ENCODE results near the gene FLT3LG. TPM values are rescaled to one million over a fixed set of nuclear protein-coding genes. Genes with fewer than 3 reads are reported as not detected.

FLT3LG gene
- total RNA-seq, 1 donor: 4.3 TPM

- Histone ChIP-seq H3K4me1 (ENCODE audit: insufficient read depth, low read length) (no peaks in the 10 kb centered on the region), H3K27ac (ENCODE audit: low read depth, low read length) (no peak overlapping the region), H4K20me1 (ENCODE audit: insufficient read depth, low read length) (no peaks in the 10 kb centered on the region), H3K9me3 (ENCODE audit: low read depth, low read length) (no peaks in the 10 kb centered on the region), H3K4me2 (ENCODE audit: insufficient read depth, low read length) (no peak overlapping the region), H3K79me2 (ENCODE audit: insufficient read depth, low read length) (no peaks in the 10 kb centered on the region), H3K36me3 (ENCODE audit: insufficient read depth, low read length) (no peaks in the 10 kb centered on the region), H3K27me3 (ENCODE audit: insufficient read depth, low read length) (peaks cover 94% of the 10 kb centered on the region), H2AFZ (ENCODE audit: low read length) (no peak overlapping the region), H3K4me3 (ENCODE audit: insufficient read depth, low read length) (no peak overlapping the region)
- peak; percentile 92 for DNase-seq (ENCODE audit: insufficient read length, low spot score, missing footprints)
- no peak for TF ChIP-seq CTCF (IDR thresholded peaks at IDR 0.05; ENCODE audit: extremely low read depth, low read depth, low read length)
Observed at GRCh38 chr19:49427855-49428546, 46.0 kb upstream of the FLT3LG start.

GRCh38 chr19:49428547-49429451 lies 45.2 kb upstream of the FLT3LG start:
- no peaks in the 10 kb centered on the region for H3K79me2 ChIP-seq (ENCODE audit: insufficient read depth, low read length)
- no peaks in the 10 kb centered on the region for H3K4me1 ChIP-seq (ENCODE audit: insufficient read depth, low read length)
- no peak overlapping the region for H3K4me3 ChIP-seq (ENCODE audit: insufficient read depth, low read length)
- H4K20me1 ChIP-seq (ENCODE audit: insufficient read depth, low read length): no peaks in the 10 kb centered on the region
- H3K27ac ChIP-seq (ENCODE audit: low read depth, low read length): no peak overlapping the region
- no peak for DNase-seq (ENCODE audit: insufficient read length, low spot score, missing footprints)
- H3K27me3 ChIP-seq (ENCODE audit: insufficient read depth, low read length): peaks cover 92% of the 10 kb centered on the region
- H3K36me3 ChIP-seq (ENCODE audit: insufficient read depth, low read length): no peaks in the 10 kb centered on the region
- no peak overlapping the region for H3K4me2 ChIP-seq (ENCODE audit: insufficient read depth, low read length)
- no peaks in the 10 kb centered on the region for H3K9me3 ChIP-seq (ENCODE audit: low read depth, low read length)
- TF ChIP-seq CTCF (IDR thresholded peaks at IDR 0.05; ENCODE audit: extremely low read depth, low read depth, low read length): no peak
- no peak overlapping the region for H2AFZ ChIP-seq (ENCODE audit: low read length)

GRCh38 chr19:49430172-49430677 lies 43.8 kb upstream of the FLT3LG start:
- H4K20me1 ChIP-seq (ENCODE audit: insufficient read depth, low read length): no peaks in the 10 kb centered on the region
- H3K4me2 ChIP-seq (ENCODE audit: insufficient read depth, low read length): no peak overlapping the region
- H3K27me3 ChIP-seq (ENCODE audit: insufficient read depth, low read length): peaks cover 79% of the 10 kb centered on the region
- H2AFZ ChIP-seq (ENCODE audit: low read length): no peak overlapping the region
- TF ChIP-seq CTCF (IDR thresholded peaks at IDR 0.05; ENCODE audit: extremely low read depth, low read depth, low read length): no peak
- H3K27ac ChIP-seq (ENCODE audit: low read depth, low read length): no peak overlapping the region
- no peak overlapping the region for H3K4me3 ChIP-seq (ENCODE audit: insufficient read depth, low read length)
- H3K4me1 ChIP-seq (ENCODE audit: insufficient read depth, low read length): no peaks in the 10 kb centered on the region
- DNase-seq (ENCODE audit: insufficient read length, low spot score, missing footprints): no peak
- no peaks in the 10 kb centered on the region for H3K79me2 ChIP-seq (ENCODE audit: insufficient read depth, low read length)
- H3K9me3 ChIP-seq (ENCODE audit: low read depth, low read length): no peaks in the 10 kb centered on the region
- no peaks in the 10 kb centered on the region for H3K36me3 ChIP-seq (ENCODE audit: insufficient read depth, low read length)
